GM23248 (cell line): ENCODE results near the gene HIVEP3. TPM values are rescaled to one million over a fixed set of nuclear protein-coding genes. Genes with fewer than 3 reads are reported as not detected.

ENCODE experiments used
- DNase-seq: peaks from one replicate; pipeline ENCODE4 v3.0.0-alpha.2; 2015
- H2AFZ ChIP-seq: fragments of 200-600 bp; sonication (generic); 2 replicates; pipeline ENCODE4 v1.6.1; 2016; ENCODE audit warnings: antibody characterized with exemption
- H3F3A ChIP-seq: fragments of 200-600 bp; sonication (generic); 2 replicates; pipeline ENCODE4 v1.6.1; 2016; ENCODE audit warnings: mild to moderate bottlenecking, antibody characterized with exemption, mixed run types; ENCODE audit not compliant: insufficient read depth
- H3K27ac ChIP-seq: fragments of 200-600 bp; sonication (generic); 2 replicates; pipeline ENCODE4 v1.5.1; 2016; ENCODE audit warnings: mild to moderate bottlenecking
- H3K27me3 ChIP-seq: fragments of 200-600 bp; sonication (generic); replicated peaks from 2 replicates; pipeline ENCODE4 v1.6.1; 2016; ENCODE audit warnings: mild to moderate bottlenecking; ENCODE audit not compliant: insufficient read depth
- H3K36me3 ChIP-seq: fragments of 200-600 bp; sonication (generic); 2 replicates; pipeline ENCODE4 v1.6.1; 2016; ENCODE audit warnings: low read depth, mild to moderate bottlenecking
- H3K4me1 ChIP-seq: fragments of 200-600 bp; sonication (generic); 2 replicates; pipeline ENCODE4 v1.6.1; 2016; ENCODE audit warnings: mild to moderate bottlenecking; ENCODE audit not compliant: insufficient read depth
- H3K4me2 ChIP-seq: fragments of 200-600 bp; sonication (generic); one replicate; pipeline ENCODE4 v1.6.1; 2016; ENCODE audit warnings: mild to moderate bottlenecking; ENCODE audit not compliant: unreplicated experiment
- H3K4me3 ChIP-seq: fragments of 200-600 bp; sonication (generic); 2 replicates; pipeline ENCODE4 v1.5.1; 2016; ENCODE audit warnings: mild to moderate bottlenecking
- H3K79me2 ChIP-seq: fragments of 200-600 bp; sonication (generic); 2 replicates; pipeline ENCODE4 v1.6.1; 2016; ENCODE audit warnings: mild to moderate bottlenecking; ENCODE audit not compliant: insufficient read depth
- H3K9ac ChIP-seq: fragments of 200-600 bp; sonication (generic); 2 replicates; pipeline ENCODE4 v1.6.1; 2016; ENCODE audit warnings: mild to moderate bottlenecking
- H3K9me2 ChIP-seq: fragments of 200-600 bp; sonication (generic); 2 replicates; pipeline ENCODE4 v1.6.1; 2016; ENCODE audit warnings: mixed run types, mild to moderate bottlenecking, moderate library complexity; ENCODE audit not compliant: insufficient read depth
- H3K9me3 ChIP-seq: fragments of 200-600 bp; sonication (generic); one replicate; pipeline ENCODE4 v1.6.1; 2017; ENCODE audit warnings: low read depth
- H4K20me1 ChIP-seq: fragments of 200-600 bp; sonication (generic); 2 replicates; pipeline ENCODE4 v1.6.0; 2016; ENCODE audit not compliant: insufficient read depth
- EZH2 ChIP-seq: fragments of 200-600 bp; sonication (generic); IDR thresholded peaks from 2 replicates; pipeline ENCODE4 v1.6.1; 2018; ENCODE audit warnings: antibody characterized with exemption, mild to moderate bottlenecking; ENCODE audit not compliant: insufficient read depth, poor library complexity, severe bottlenecking
- EZH2phosphoT487 ChIP-seq: fragments of 200-600 bp; sonication (generic); IDR thresholded peaks from 2 replicates; pipeline ENCODE4 v1.6.1; 2018; ENCODE audit warnings: antibody characterized with exemption, moderate library complexity, mild to moderate bottlenecking, low read depth; ENCODE audit not compliant: insufficient read depth
- WGBS, 2 experiments: methylation state at CpG; one replicate each; pipeline ENCODE4 v1.1.6; 2015 to 2017; ENCODE audit warnings: low lambda C conversion rate in 2 of 2, low coverage in 1 of 2; ENCODE audit errors: missing lambda C conversion rate in 2 of 2; 5-methylcytosine and 5-hydroxymethylcytosine counted together
- in situ Hi-C: fragments of 300-500 bp; cut with MboI; formaldehyde crosslinking; loops from 2 replicates; pipeline ENCODE4 v1.15.0; 2020
- polyA plus RNA-seq: library from polyadenylated mRNA; unstranded; fragments of >200 nt; fragmentation: Nextera tagmentation; extraction: Ambion mirVana; gene quantifications from 2 replicates; pipeline ENCODE4 v1.2.1, GENCODE V29; 2016
- total RNA-seq: library from RNA; depleted of rRNA; stranded (reverse); fragments of >200 nt; shearing (Covaris generic); gene quantifications from 2 replicates; pipeline ENCODE4 v1.2.3, GENCODE V29; 2014

The HIVEP3 gene
- total and polyA plus RNA-seq, 2 experiments from 2014 or later, result 1.7 to 7.2 TPM

DNA sequence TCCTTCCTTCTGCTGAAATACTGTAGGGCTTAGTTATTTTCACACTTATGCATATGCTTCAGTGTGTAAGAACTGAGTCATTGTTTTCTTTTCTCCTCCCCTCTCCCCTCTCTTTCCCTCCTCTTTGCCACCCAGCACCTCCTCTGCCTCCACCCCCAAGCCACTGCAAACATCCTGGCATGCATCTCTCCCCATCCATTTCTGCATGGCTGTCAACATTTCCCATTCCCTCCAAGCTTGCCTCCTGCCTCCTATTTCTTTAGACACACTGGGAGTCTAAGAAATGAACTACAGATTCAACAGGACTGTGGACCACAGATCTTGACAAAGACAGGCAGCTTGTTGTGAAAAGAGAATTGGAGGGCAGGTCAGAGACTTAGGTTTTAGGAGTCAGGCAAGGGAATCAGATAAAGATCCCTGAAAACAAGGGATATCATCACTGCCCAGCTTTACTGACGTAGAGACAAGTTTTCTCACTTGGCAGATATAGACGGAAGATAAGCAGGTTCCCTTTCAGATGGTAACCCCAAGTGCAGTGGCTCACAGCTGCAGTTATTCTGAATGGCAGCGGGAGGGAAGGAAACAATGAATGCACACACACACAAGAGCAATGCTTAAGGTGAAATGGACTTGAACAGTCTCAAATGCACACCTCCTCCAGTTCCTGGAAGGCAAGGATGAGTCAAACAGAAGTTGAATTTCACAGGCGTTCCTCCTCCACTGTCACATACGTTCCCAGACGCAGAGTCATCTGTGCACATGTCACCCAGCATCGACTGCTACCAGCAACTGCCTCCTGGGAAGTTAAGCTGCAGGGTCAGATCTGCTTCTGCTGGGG is 56.1 kb downstream of the HIVEP3 start:
- H3K4me2 ChIP-seq, result peak overlapping the region; percentile 85
- H4K20me1 ChIP-seq, result no peaks in the 10 kb centered on the region
- no peak overlapping the region for H2AFZ ChIP-seq
- peaks cover 31% of the 10 kb centered on the region for H3F3A ChIP-seq
- no peaks in the 10 kb centered on the region for H3K27me3 ChIP-seq
- in situ Hi-C loops, result no loop called here
- H3K9me2 ChIP-seq, result no peaks in the 10 kb centered on the region
- H3K36me3 ChIP-seq, result no peaks in the 10 kb centered on the region
- H3K27ac ChIP-seq, result peak overlapping the region; percentile 73
- no peaks in the 10 kb centered on the region for H3K9me3 ChIP-seq
- TF ChIP-seq EZH2phosphoT487, result no peak
- no peak for TF ChIP-seq EZH2
- 26 to 27% methylated on average over 7 of the region's 7 CpGs for WGBS, 2 experiments
- peak; percentile 95 for DNase-seq
- H3K4me1 ChIP-seq, result peaks cover 30% of the 10 kb centered on the region
- peak overlapping the region; percentile 35 for H3K4me3 ChIP-seq
- no peaks in the 10 kb centered on the region for H3K79me2 ChIP-seq
- H3K9ac ChIP-seq, result peak overlapping the region; percentile 40

DNA sequence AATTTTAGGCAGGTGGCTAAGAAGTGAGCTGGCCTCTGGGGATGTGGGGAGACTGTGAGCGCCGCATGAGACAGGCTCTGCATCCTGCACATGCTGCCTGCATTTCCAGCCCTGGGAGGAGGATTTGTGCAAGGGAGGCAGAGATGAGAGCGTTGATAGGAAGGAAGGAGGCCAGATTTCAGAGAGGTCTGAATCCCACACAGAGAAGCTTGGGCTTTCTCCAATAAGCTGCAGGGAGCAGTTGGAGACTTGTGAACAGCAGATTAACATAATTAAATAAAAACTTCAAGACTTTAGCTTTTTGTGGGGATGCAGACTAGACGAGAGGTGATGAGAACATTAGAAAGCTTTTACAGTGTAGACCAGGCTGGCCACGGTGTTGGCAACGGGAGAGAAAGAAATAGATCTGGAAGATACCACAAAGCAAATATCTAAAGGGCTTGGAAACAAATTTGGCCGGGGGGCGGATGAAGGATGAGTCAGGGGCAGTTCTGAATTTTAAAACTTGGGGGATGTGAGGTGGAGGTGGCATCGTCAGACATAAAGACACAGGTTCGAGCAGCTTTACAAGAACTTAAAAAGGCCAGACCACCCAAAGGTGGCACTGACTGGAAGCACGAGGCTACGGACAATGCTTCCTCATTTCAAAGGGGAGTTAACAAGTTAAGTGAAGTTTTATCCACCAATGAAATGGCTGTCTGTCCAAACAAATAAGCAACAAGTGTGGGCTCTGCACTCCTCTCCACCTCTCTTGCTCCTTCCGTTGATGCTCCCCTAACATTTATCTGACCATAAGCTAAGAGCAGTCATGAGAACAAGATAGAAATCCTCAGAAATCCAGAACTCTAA is 57.0 kb downstream of the HIVEP3 start:
- no peaks in the 10 kb centered on the region for H3K36me3 ChIP-seq
- WGBS, 2 experiments, result 64% methylated on average over 13 of the region's 13 CpGs
- H3K9me2 ChIP-seq, result no peaks in the 10 kb centered on the region
- H3K4me1 ChIP-seq, result peaks cover 35% of the 10 kb centered on the region
- TF ChIP-seq EZH2, result no peak
- TF ChIP-seq EZH2phosphoT487, result no peak
- H3K9ac ChIP-seq, result peak overlapping the region; percentile 40; the same call in 1 of the 2 replicates
- DNase-seq, result peak; percentile 23
- H3K27ac ChIP-seq, result peak overlapping the region; percentile 73
- no peaks in the 10 kb centered on the region for H3K79me2 ChIP-seq
- no peak overlapping the region for H2AFZ ChIP-seq
- peaks cover 31% of the 10 kb centered on the region for H3F3A ChIP-seq
- no peaks in the 10 kb centered on the region for H3K27me3 ChIP-seq
- H3K9me3 ChIP-seq, result no peaks in the 10 kb centered on the region
- H3K4me3 ChIP-seq, result peak overlapping the region; percentile 35; the same call in 1 of the 2 replicates
- peak overlapping the region; percentile 85 for H3K4me2 ChIP-seq
- in situ Hi-C loops, result no loop called here
- no peaks in the 10 kb centered on the region for H4K20me1 ChIP-seq

DNA sequence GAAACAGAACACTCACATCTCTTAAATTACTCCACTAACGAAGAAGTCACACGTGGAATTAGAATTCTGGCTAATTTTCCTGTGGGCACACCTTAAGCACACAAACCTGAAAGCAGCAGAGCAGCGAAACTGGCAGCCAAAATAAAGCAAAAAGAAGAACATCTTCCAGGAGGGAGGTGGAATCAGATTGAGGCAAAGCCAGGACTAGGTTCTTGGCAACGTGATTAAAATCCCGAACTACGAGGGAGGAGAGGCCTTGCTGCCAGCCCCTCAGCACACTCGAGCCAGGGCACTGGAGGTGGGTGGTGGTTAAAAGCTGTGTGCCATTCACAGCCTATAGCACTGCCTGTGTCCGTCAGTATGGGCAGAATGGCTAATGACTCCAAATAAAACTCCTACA is 58.0 kb downstream of the HIVEP3 start:
- H3K9me2 ChIP-seq, result no peaks in the 10 kb centered on the region
- no peak overlapping the region for H3K9ac ChIP-seq
- H3K4me2 ChIP-seq, result no peak overlapping the region
- no peak overlapping the region for H3K4me3 ChIP-seq
- peaks cover 40% of the 10 kb centered on the region for H3K4me1 ChIP-seq
- no peaks in the 10 kb centered on the region for H4K20me1 ChIP-seq
- no peaks in the 10 kb centered on the region for H3K36me3 ChIP-seq
- H2AFZ ChIP-seq, result no peak overlapping the region
- in situ Hi-C loops, result no loop called here
- peaks cover 31% of the 10 kb centered on the region for H3F3A ChIP-seq
- 75 to 83% methylated on average over 8 of the region's 8 CpGs for WGBS, 2 experiments
- no peak for DNase-seq
- H3K27ac ChIP-seq, result no peak overlapping the region
- H3K79me2 ChIP-seq, result no peaks in the 10 kb centered on the region
- TF ChIP-seq EZH2, result no peak
- TF ChIP-seq EZH2phosphoT487, result no peak
- no peaks in the 10 kb centered on the region for H3K9me3 ChIP-seq
- no peaks in the 10 kb centered on the region for H3K27me3 ChIP-seq

DNA sequence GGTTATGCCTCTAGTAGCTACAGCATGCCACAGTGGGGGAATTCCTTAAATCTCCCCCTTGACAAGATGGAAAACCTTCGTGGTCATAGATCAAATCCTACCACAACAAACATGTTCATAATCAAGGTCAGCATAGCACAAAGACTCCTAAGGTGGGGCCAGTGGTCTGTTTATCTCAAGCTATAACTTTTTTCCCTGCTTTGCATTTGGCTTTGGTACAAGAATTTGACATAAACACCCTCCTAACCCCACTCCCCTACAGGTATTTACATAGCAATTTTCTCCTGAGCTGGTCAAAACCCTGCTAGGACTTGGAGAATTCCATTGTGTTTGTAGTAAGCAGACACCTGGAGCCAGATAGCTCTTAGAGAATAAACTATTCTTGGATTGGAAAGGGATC is 58.5 kb downstream of the HIVEP3 start:
- in situ Hi-C loops, result no loop called here
- no peak overlapping the region for H3K27ac ChIP-seq
- H2AFZ ChIP-seq, result no peak overlapping the region
- H3K9me3 ChIP-seq, result no peaks in the 10 kb centered on the region
- H3K4me1 ChIP-seq, result peaks cover 40% of the 10 kb centered on the region
- no peaks in the 10 kb centered on the region for H4K20me1 ChIP-seq
- WGBS, 2 experiments, result 67 to 88% methylated on average over 1 of the region's 1 CpG
- H3K27me3 ChIP-seq, result no peaks in the 10 kb centered on the region
- H3K36me3 ChIP-seq, result no peaks in the 10 kb centered on the region
- TF ChIP-seq EZH2phosphoT487 (no peak), EZH2 (no peak)
- no peaks in the 10 kb centered on the region for H3K9me2 ChIP-seq
- H3K9ac ChIP-seq, result no peak overlapping the region
- H3K4me3 ChIP-seq, result no peak overlapping the region
- peaks cover 31% of the 10 kb centered on the region for H3F3A ChIP-seq
- no peak overlapping the region for H3K4me2 ChIP-seq
- DNase-seq, result no peak
- no peaks in the 10 kb centered on the region for H3K79me2 ChIP-seq
